ENCODE results near the gene EMID1.
"Not testable (repeated sequence)": the region's sequence is repeated elsewhere in the genome, so short reads cannot be mapped to it uniquely, and the experiment has no call there.

The EMID1 gene

GRCh38 chr22:29211466-29211865 lies 5.8 kb downstream of the EMID1 start:
- DNase-seq = no peak

DNA sequence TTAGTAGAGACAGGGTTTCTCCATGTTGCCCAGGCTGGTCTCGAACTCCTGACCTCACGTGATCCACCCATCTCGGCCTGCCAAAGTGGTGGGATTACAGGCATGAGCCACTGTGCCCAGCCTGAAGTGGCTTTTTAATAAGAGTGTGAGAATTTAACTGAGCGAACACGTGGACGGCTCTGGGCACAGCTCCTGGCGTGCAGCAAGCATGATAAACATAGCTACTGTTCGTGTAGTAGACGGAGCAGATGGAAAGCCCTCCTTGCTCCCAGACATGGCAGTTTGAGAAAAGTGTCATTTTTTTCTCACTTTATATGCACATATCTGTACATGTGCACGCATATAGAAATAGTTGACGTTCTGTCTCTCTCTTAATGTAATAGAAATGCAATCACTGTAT lies 7.0 kb downstream of the EMID1 start:
- peak; percentile 42 for DNase-seq

DNA sequence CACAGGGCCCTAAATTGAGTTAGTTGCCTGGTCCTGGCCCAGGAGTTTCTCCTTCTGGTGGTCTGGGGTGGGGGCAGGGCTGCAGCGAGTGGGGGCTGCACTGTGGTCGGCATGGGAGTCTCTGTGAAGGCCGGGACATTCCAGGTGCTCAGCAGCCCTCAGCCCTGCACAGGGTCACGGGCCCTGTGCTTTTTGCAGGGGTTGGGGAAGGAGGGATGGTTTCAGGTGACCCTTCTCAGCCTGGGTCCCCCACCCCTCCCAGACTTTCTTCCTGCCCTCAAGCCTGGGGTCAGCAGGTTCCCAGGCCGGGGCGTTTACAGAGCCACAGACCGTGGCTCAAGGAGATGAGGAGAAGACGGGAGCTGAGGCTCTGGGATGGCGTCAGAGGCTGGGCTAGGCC lies 7.8 kb downstream of the EMID1 start:
- DNase-seq = no peak

- DNase-seq = no peak
Observed at GRCh38 chr22:29214232-29214631, 8.5 kb downstream of the EMID1 start.

DNA sequence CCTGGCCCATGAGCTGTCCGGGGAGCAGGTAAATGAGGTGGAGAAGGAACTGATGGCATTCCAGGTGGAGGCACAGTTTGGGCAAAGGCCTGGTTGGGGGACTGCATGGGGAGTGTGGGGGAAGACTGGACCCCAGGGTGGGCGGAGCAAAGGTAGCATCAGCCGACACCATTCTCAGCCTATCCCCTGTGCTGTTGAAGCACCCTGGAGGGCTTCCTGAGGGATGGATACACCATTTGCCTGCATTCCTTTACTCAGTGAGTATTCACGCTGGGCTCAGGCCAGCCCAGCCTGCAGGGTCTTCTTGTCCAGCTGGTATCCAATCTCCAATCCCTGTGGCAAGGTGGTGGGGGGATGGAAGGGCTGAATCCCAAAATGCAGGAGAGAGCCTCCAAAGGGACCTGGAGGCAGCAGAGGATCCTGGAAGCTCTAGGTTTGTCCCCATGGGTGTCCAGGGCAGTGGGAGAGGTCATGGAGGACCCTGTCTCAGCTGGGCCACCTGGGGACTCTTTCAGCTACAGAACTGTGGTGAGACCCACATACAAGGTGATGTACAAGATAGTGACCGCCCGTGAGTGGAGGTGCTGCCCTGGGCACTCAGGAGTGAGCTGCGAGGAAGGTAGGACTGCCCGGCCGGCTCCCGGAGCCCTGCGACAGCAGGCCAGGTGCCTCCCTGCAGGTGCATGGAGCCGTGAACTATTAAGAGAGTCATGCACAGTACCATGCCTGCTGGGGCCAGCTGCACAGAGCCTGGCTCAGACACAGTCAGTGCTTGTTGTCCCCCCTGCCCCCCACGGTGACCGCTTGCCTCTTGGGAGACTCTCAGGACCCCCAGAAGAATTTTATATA lies 9.5 kb downstream of the EMID1 start:
- DNase-seq = no peak

DNA sequence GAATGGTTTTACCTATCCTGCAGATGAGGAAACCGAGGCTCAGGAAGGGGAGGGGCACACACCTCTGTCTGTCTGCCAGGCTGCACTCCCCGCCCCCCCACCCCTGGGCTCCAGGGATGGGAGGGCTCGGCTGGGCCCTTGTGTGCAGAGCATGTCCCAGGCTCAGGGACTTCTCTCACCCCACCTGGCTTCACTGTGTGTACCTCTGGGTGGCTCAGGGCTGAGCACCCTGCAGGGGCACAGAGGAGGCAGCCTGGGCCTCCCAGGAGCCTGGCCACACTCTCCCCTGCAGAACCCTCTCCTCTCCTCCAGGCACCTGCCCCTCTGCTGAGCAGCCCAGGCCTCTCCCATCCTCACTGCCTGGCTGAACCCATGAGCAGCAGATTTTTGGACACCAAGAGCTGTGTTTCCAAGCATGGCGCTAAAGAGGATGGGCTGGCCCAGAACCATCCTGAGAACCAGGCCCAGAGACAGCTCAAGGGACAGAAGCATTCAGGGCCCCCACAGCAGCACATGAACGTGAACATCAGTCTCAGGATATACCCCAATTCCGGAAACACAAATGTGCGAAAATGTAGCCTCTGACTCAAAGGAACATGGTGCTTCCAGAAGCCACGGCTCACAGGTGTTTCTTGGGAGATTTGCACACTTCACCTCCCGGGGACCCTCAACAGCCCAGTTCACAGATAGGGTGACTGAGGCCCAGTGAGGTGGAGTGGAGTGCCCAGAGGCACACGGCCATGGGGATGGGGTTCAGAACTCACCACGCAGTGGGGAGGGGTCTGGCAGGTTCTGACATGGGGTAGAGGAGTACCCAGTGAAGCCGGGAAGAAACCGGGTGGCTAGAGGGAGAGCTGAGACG lies 10.5 kb downstream of the EMID1 start:
- no peak for DNase-seq

GRCh38 chr22:29216873-29217666 lies 11.4 kb downstream of the EMID1 start:
- DNase-seq = no peak

GRCh38 chr22:29217827-29218757 lies 12.4 kb downstream of the EMID1 start:
- no peak for DNase-seq

DNA sequence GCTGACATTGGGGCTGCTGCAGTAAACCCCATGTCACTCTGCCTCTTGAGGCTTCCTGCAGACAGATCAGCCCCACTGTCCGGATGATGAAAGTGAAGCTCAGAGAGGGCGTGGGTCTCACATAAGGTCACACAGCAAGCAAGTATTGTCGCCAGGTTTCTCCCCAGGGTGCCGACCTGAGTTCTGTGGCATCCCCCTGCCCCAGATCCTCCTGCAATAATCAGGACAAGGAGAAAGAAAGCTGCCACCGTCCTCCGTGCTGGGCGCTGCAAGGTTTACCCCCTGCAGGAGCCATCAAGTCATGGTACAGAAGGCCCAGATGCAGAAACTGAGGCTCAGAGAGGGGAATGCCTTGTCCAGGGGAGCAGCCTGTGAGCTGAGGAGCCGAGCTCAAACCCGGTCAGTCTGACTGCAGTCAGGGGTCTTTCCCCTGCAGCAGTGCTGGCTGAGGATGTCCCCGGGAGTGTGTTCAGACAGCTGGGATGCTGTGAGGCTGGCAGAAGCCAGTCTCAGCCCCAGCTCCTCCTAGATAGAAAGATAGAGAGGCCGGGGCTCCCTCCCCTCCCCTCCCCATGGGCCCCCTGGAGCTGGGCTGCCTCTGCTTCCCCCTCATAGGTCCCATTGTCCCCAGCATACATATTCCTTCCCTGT lies 13.2 kb downstream of the EMID1 start:
- DNase-seq = no peak

DNA sequence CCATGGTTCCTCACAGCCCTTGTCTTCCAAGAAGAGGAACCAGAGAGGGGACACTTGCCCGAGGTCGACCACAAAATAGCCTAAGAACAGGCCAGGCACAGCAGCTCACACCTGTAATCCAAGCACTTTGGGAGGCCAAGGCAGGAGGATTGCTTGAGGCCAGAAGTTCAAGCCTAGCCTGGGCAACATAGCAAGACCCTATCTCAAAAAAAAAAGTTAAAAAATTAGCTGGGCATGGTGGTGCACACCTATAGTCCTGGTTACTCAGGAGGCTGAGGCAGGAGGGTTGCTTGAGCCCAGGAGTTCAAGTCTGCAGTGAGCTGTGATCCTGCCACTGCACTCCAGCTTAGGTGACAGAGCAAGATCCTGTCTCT lies 13.7 kb downstream of the EMID1 start:
- DNase-seq = not testable (repeated sequence)

DNA sequence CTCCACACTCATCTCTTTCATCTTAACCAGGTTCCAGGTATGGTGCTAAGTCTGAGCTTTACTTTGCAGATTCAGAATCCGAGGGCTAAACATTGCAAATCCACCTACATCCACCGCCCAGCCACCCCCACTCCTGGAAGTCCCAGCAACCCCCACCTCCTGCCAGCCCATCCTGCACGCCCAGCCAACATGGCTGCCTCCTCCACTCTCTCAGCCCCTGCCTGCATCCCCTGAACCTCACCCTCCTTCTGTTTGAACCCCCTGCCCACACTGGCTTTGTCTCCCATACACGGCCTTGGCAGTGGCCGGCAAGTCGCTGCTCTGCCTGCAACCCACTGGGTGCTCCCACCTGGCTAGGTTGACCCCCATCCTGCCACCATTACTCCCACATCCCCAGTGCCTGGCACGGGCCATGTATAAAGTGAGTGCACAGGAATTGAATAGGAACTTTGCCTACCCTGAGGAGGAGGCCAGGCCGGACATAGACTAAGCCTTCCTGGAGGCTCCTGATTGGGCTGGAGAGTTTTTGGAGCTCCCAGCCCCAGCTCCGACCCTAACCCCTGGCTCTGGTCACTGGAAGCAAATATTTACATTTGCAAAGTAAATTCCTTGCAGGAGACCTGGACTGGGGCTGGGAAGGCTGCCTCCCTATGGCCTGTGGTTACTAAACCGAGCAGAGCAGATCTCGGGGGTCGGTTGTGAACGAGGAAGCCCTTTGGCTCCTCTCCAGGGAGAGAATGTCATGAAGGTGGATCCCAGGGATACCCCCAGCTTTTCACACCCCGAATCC lies 14.4 kb downstream of the EMID1 start:
- no peak for DNase-seq

- DNase-seq = no peak
Observed at GRCh38 chr22:29224121-29224858, 18.6 kb downstream of the EMID1 start.

DNA sequence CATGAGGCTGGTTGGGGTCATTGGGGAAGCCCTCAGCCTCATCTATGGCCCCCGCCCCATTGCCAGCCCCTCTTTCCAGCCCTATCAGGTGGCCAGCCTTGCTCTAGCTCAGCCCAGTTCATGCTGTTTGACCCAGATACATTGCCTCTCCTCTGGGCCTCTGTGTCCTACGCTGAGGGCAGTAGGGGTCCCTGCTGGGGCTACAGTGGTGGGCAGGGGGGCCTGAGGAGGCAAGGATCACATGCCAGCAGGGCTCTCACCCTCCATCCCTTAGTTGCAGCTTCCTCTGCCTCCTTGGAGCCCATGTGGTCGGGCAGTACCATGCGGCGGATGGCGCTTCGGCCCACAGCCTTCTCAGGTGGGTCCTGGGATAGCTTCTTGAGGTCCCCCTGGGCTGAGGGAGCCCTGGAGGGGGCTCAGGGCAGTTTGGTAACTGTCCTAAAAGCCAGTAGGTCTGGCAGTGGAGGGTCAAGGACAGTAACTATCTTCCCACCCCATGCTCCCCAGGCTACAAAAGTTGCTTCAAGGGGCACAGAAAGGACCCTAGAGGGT lies 19.2 kb downstream of the EMID1 start:
- DNase-seq = no peak

- peak; percentile 19 for DNase-seq
Observed at GRCh38 chr22:29225422-29226090, 19.9 kb downstream of the EMID1 start.

DNA sequence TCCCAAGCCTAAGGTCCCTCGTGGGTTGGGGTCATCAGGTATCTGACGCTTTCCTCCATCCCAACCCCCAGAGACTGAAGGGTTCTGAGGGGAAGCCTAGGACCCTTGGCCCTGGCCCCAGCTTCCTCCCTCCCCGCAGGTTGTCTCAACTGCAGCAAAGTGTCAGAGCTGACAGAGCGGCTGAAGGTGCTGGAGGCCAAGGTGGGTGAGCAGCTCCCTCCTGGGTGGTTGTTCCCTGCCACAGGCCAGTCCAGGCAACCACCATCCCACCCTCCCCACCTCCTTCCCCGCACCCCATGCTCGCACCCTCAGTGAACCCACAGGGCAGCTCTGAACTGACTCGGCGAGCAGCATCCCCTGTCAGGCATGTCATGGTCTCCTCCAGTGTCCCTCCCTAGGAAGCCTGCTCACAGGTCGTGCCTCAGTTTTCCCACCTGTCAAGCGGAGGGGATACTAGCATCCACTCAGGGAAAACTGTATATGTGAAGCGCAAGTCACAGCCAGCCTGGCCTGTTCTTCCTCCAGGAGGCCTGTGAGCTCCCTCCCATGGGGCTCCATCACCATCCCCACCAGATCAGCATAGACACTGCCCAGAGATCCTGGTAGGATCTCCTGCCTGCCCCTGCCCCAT lies 20.8 kb downstream of the EMID1 start:
- DNase-seq = no peak

DNA sequence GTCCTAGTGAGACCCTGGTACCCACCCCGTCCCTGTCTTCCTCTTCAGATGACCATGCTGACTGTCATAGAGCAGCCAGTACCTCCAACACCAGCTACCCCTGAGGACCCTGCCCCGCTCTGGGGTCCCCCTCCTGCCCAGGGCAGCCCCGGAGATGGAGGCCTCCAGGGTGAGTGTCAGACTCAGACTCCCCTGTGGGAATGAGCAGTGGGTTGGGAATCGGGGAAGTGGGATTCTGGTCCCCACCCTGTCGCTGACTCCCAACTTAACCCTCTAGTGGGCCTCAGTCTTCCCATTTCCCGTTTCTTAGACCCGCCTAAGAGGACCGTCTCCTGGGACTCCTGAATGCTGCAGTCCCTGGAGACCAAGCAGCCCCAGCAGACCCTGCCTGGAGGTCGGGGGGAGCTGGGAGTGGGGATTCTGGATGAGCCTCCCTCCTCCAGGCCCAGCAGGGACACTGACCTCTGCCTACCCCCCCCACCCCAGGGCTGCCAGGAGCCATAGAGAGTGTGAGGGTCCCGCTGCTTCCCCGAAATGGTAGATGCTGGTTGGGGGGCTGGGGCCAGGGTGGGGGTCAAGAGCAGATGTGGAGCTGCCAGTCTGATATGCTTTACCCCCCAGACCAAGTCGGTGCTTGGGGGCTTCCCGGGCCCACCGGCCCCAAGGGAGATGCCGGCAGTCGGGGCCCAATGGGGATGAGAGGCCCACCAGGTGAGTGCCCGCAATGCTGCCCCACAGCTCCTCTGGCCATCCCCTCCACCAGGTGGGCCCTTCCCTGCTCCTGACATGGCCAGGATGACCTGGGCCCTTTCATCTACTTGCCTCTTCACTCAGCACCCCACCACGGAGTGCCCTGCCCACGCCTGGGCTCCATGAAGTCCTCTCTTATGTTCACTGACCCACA lies 25.5 kb downstream of the EMID1 start:
- no peak for DNase-seq
